ENCODE measurements around the gene SLFN11. TPM values are rescaled to one million over a fixed set of nuclear protein-coding genes. Genes with fewer than 3 reads are reported as not detected.

SLFN11 gene
- total and polyA plus RNA-seq, 2 of the 4 experiments (the other 2 are of a cell fraction) = 29.9 to 144 TPM

GRCh38 chr17:35315283-35315682, 58.1 kb downstream of the SLFN11 start:
- no peak overlapping the region for H2BK20ac ChIP-seq (ENCODE audit: low read depth, low read length)
- no peak overlapping the region for H2AK5ac ChIP-seq (ENCODE audit: low read depth, low read length)
- no peak overlapping the region for H2AK9ac ChIP-seq (replicated peaks; ENCODE audit: low read depth, low read length, poor library complexity)
- no peak overlapping the region for H3K4me3 ChIP-seq (ENCODE audit: insufficient read depth, low read depth, low read length)
- no peak overlapping the region for H3K14ac ChIP-seq (replicated peaks; ENCODE audit: low read depth, low read length)
- H3K9me1 ChIP-seq (ENCODE audit: insufficient read depth, low read length) = no peaks in the 10 kb centered on the region
- in situ Hi-C loops (cut with MboI; ENCODE audit: low sequenced_read_pairs) = no loop called here
- POLR2A ChIA-PET (ENCODE audit: unreplicated experiment) = no interaction called here
- BruUV-seq (replicated peaks) = no TSS peak
- DNase-seq (peak; percentile 85), ATAC-seq (ENCODE audit: low read depth) (peak; percentile 70)
- no peak overlapping the region for H3K56ac ChIP-seq (ENCODE audit: extremely low read depth, insufficient read depth, low read length)
- H3K9me3 ChIP-seq (ENCODE audit: control insufficient read depth, insufficient read depth, low read length) = no peaks in the 10 kb centered on the region
- peaks cover 3% of the 10 kb centered on the region for H3K27me3 ChIP-seq (ENCODE audit: control insufficient read depth, insufficient read depth, low read length)
- no peak overlapping the region for H4K91ac ChIP-seq (ENCODE audit: insufficient read depth, low read depth, low read length)
- no peak overlapping the region for H2BK5ac ChIP-seq (ENCODE audit: low read depth, low read length, poor library complexity, severe bottlenecking)
- H3K23ac ChIP-seq (ENCODE audit: low read depth, low read length) = no peak overlapping the region
- CTCF ChIA-PET = interaction anchor here (1.8 to 3.2 kb wide), 2 partner anchors 218 to 223 kb away, joined by 5 to 18 read pairs; partner anchors contain the start of gene SLFN12L
- H3K18ac ChIP-seq (ENCODE audit: low read depth, low read length) = no peak overlapping the region
- H3K79me1 ChIP-seq (ENCODE audit: low read depth in 1 of 2, low read length in 2 of 2) = no peaks in the 10 kb centered on the region
- no peak for TF ChIP-seq RCOR1 (IDR thresholded peaks at IDR 0.05; ENCODE audit: insufficient replicate concordance, low read length)
- TF ChIP-seq BHLHE40 (IDR thresholded peaks at IDR 0.05; ENCODE audit: low read depth, low read length) = no peak
- no peak for TF ChIP-seq CEBPB (IDR thresholded peaks at IDR 0.05; ENCODE audit: low read depth, low read length)
- TF ChIP-seq POLR2A (IDR thresholded peaks at IDR 0.05; ENCODE audit: low read depth, low read length) = no peak
- TF ChIP-seq MAFK (IDR thresholded peaks at IDR 0.05; ENCODE audit: low read depth, low read length) = no peak
- TF ChIP-seq MAZ (IDR thresholded peaks at IDR 0.05; ENCODE audit: borderline replicate concordance, low read depth, low read length) = 0 out of 2 replicates have a peak, but pooled peaks have one; percentile 22
- no peak for TF ChIP-seq MXI1 (IDR thresholded peaks at IDR 0.05; ENCODE audit: borderline replicate concordance, low read depth, low read length)
- no peak for TF ChIP-seq NFE2L2 (IDR thresholded peaks at IDR 0.05; ENCODE audit: low read depth, low read length)
- no peak for TF ChIP-seq FOS (IDR thresholded peaks at IDR 0.05; ENCODE audit: low read depth, low read length)
- peaks cover 3% of the 10 kb centered on the region; the same call in 1 of the 2 replicates for H3K4me1 ChIP-seq (ENCODE audit: control insufficient read depth, insufficient read depth, low read length)
- dilution Hi-C loops (cut with HindIII; ENCODE audit: low sequenced_read_pairs, unreplicated experiment) = loop anchor here (25.0 kb wide), 1 partner anchor 222 kb away; the partner anchor contains the start of gene SLFN12L
- no peak overlapping the region for H3K4ac ChIP-seq (ENCODE audit: low read depth, low read length)
- no peak overlapping the region for H2BK15ac ChIP-seq (ENCODE audit: low read depth, low read length)
- H2BK120ac ChIP-seq (ENCODE audit: low read depth, low read length) = no peak overlapping the region
- H4K20me1 ChIP-seq (ENCODE audit: insufficient read depth, low read length) = no peaks in the 10 kb centered on the region
- peak overlapping the region; percentile 68 for H2AFZ ChIP-seq (replicated peaks; ENCODE audit: low read length, poor library complexity)
- H4K8ac ChIP-seq (ENCODE audit: low read depth in 2 of 2, low read length in 2 of 2) = no peak overlapping the region; a peak in 1 of 4 replicates
- H3K27ac ChIP-seq (ENCODE audit: insufficient read depth, low read length) = no peak overlapping the region
- H3K36me3 ChIP-seq (ENCODE audit: control insufficient read depth, insufficient read depth, low read length) = no peaks in the 10 kb centered on the region
- H3K9ac ChIP-seq (ENCODE audit: low read depth, low read length) = no peak overlapping the region
- WGBS, 2 experiments (ENCODE audit: extremely low coverage in 2 of 2, insufficient read length in 1 of 2) = no CpG with 5 or more reads among the region's 5 CpGs
- H4K5ac ChIP-seq (ENCODE audit: low read depth, low read length) = no peak overlapping the region
- intact Hi-C loops (cut with micrococcal nuclease) = loop anchor here (10.0 kb wide), 1 partner anchor 880 kb away; no protein-coding TSS in a partner anchor
- H3K4me2 ChIP-seq (ENCODE audit: low read depth, low read length) = no peak overlapping the region

Data from IMR-90 (cell line).